Progenitor cell of endocrine pancreas (in vitro differentiated cells): ENCODE measurements around the gene AGT. TPM values are rescaled to one million over a fixed set of nuclear protein-coding genes. Genes with fewer than 3 reads are reported as not detected.
"Not testable (repeated sequence)": the region's sequence is repeated elsewhere in the genome, so short reads cannot be mapped to it uniquely, and the experiment has no call there.

Experiments used
- DNase-seq: peaks from one replicate; pipeline ENCODE4 v3.0.0; 2021; ENCODE audit warnings: low spot score; ENCODE audit not compliant: unreplicated experiment
- H3K27ac Mint-ChIP-seq: 2 replicates; pipeline ENCODE4 v1.8.0; 2021; ENCODE audit warnings: mild to moderate bottlenecking, moderate library complexity, mixed read lengths
- H3K27me3 Mint-ChIP-seq: 2 replicates; pipeline ENCODE4 v1.8.0; 2021; ENCODE audit warnings: mixed read lengths
- H3K36me3 Mint-ChIP-seq: 2 replicates; pipeline ENCODE4 v1.8.0; 2022; ENCODE audit warnings: mixed read lengths; ENCODE audit not compliant: insufficient read depth
- H3K4me1 Mint-ChIP-seq: 2 replicates; pipeline ENCODE4 v1.8.0; 2021; ENCODE audit warnings: low read depth, mixed read lengths
- H3K4me3 Mint-ChIP-seq: 2 replicates; pipeline ENCODE4 v1.8.0; 2021; ENCODE audit warnings: low read depth, mild to moderate bottlenecking, moderate library complexity, mixed read lengths
- H3K9me3 Mint-ChIP-seq: 2 replicates; pipeline ENCODE4 v1.8.0; 2021; ENCODE audit warnings: low read depth, mixed read lengths
- total RNA-seq: library from RNA; stranded (reverse); gene quantifications from 2 replicates; pipeline ENCODE4 v1.2.1, GENCODE V29; 2021
- TF ChIP-seq, protein P1 (sequence below): fragments of 200-600 bp; sonication (generic); IDR thresholded peaks from one replicate; pipeline ENCODE4 v1.5.0; 2021; ENCODE audit warnings: antibody characterized with exemption, mild to moderate bottlenecking; ENCODE audit not compliant: unreplicated experiment

The AGT gene
- total RNA-seq, 1 donor from 2014 or later = 12.5 TPM

DNA sequence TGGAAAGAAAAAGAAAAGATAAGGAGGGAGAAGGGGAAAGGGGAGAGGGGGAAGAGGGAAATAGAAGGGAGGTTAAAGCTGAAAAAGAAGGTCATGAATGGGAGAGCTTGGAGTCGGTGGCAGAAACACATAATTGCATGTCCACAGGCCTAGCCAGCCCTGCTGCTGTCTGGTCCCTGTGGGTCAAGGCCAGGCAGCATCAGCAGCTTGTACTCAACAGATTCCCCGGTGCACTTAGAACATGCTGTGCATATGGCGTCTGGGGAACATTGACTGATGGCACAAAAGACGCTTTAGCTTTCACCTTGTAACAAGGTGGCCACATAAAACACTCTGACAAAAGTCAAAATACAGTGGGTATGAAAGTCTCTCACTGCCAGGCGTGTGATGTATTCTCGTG, 45.7 kb downstream of the AGT start:
- H3K9me3 Mint-ChIP-seq = no peaks in the 10 kb centered on the region
- TF ChIP-seq, protein P1, sequence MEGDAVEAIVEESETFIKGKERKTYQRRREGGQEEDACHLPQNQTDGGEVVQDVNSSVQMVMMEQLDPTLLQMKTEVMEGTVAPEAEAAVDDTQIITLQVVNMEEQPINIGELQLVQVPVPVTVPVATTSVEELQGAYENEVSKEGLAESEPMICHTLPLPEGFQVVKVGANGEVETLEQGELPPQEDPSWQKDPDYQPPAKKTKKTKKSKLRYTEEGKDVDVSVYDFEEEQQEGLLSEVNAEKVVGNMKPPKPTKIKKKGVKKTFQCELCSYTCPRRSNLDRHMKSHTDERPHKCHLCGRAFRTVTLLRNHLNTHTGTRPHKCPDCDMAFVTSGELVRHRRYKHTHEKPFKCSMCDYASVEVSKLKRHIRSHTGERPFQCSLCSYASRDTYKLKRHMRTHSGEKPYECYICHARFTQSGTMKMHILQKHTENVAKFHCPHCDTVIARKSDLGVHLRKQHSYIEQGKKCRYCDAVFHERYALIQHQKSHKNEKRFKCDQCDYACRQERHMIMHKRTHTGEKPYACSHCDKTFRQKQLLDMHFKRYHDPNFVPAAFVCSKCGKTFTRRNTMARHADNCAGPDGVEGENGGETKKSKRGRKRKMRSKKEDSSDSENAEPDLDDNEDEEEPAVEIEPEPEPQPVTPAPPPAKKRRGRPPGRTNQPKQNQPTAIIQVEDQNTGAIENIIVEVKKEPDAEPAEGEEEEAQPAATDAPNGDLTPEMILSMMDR = no peak
- no peak overlapping the region for H3K27ac Mint-ChIP-seq
- no peak overlapping the region for H3K4me3 Mint-ChIP-seq
- no peaks in the 10 kb centered on the region for H3K27me3 Mint-ChIP-seq
- H3K36me3 Mint-ChIP-seq = peaks cover 38% of the 10 kb centered on the region
- no peak for DNase-seq
- no peaks in the 10 kb centered on the region for H3K4me1 Mint-ChIP-seq

- peaks cover 29% of the 10 kb centered on the region for H3K36me3 Mint-ChIP-seq
- TF ChIP-seq, protein P1 = no peak
- H3K9me3 Mint-ChIP-seq = peaks cover 4% of the 10 kb centered on the region
- H3K27me3 Mint-ChIP-seq = no peaks in the 10 kb centered on the region
- H3K4me3 Mint-ChIP-seq = no peak overlapping the region
- peak overlapping the region; percentile 30 for H3K27ac Mint-ChIP-seq
- DNase-seq = no peak
- peaks cover 14% of the 10 kb centered on the region for H3K4me1 Mint-ChIP-seq
Observed at GRCh38 chr1:230661976-230662375, 51.9 kb downstream of the AGT start.

DNA sequence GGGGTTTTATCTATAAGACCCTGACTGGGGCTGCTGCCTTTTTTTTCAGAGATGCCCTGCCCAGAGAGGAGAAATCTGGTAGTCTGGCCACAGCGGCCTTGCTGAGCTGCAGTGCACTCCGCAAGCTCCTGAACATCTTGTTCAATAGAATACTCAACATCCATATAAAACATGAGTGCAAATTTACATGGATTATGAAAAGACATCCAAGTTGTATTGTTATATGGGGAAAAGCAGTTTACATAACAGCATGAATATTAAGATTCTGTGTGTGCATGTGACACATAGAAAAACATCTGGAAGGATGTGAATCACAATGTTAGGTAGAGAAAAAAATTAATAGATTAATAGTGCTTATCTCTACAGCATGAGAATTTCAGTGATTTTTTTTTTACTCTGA, 55.2 kb downstream of the AGT start:
- H3K36me3 Mint-ChIP-seq = peaks cover 36% of the 10 kb centered on the region
- H3K4me3 Mint-ChIP-seq = no peak overlapping the region
- no peak for DNase-seq
- no peaks in the 10 kb centered on the region for H3K27me3 Mint-ChIP-seq
- H3K9me3 Mint-ChIP-seq = peaks cover 26% of the 10 kb centered on the region
- peaks cover 26% of the 10 kb centered on the region for H3K4me1 Mint-ChIP-seq
- no peak overlapping the region for H3K27ac Mint-ChIP-seq
- TF ChIP-seq, protein P1 = no peak

- Mint-ChIP-seq H3K27ac (peak overlapping the region; percentile 84), H3K4me1 (peaks cover 26% of the 10 kb centered on the region)
Observed at GRCh38 chr1:230658103-230658502, 55.8 kb downstream of the AGT start.

GRCh38 chr1:230656719-230657118, 57.2 kb downstream of the AGT start:
- not testable (repeated sequence) for DNase-seq, H3K27me3 Mint-ChIP-seq, H3K4me3 Mint-ChIP-seq
- Mint-ChIP-seq H3K27ac (peak overlapping the region; percentile 66), H3K9me3 (peaks cover 35% of the 10 kb centered on the region), H3K4me1 (peaks cover 26% of the 10 kb centered on the region), H3K36me3 (peaks cover 45% of the 10 kb centered on the region)

More at GRCh38 chr1:230658103-230658502, 55.8 kb downstream of the AGT start:
- H3K4me3 Mint-ChIP-seq, DNase-seq, H3K27me3 Mint-ChIP-seq: not testable (repeated sequence)
- Mint-ChIP-seq H3K36me3 (peaks cover 39% of the 10 kb centered on the region), H3K9me3 (peaks cover 26% of the 10 kb centered on the region)

Other genes with a start within 250 kb of the AGT start
- 45.2 and 48.3 TPM in 2 replicates for gene COG2, start 71.6 kb downstream of the AGT start, total RNA-seq
- 6.4 and 8.7 TPM in 2 replicates for gene CAPN9, start 33.3 kb upstream of the AGT start, total RNA-seq
- 67.8 and 70.1 TPM in 2 replicates for gene C1orf198, start 154.4 kb upstream of the AGT start, total RNA-seq